Measurements from ENCODE around the gene CNOT4. TPM values are rescaled to one million over a fixed set of nuclear protein-coding genes. Genes with fewer than 3 reads are reported as not detected.

CNOT4 gene
- 8.1 TPM in 2 replicates for total RNA-seq (2012; rRNA removed)

DNA sequence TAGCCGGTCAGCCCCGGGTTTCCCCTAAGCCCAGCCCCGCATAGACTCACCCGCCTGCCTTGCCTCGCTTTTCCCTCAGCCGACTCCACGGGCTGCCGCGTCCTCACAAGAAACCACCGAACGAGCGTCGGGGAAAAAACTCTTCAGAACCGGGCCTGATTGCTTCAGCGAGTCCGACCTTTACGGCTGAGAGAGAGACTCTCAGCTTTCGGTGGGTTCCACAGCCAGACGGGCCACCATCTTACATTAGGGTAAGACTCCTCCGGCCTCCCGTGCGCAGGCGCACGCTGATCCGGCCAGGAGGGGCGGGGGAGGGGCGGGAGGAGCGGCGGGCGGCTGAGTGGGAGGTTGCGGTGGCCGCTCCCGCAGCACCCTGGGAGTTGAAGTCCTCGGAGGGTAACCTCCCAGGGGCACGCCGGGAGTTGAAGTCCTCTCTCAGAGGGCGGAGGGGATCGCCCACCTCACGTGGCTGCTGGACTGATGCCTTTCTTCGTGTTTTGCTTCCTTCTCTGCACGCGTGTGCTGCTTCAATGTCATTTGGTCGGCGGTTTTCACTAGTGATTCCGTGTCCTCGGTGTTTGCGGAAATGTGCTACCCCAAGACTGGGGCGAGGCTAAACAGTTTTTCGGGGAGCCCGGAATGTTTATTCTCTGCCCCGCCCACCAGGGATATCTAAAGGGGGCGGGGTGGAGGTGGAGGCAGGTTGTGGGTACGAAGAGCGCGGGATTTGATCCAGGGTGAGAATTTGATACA is at the start of gene CNOT4:
CNOT4 (minus strand) TSS at position 264 of the 753 bp plus-strand sequence. CDS start 71,771 bp downstream, outside the sequence.
- H3K9me3 ChIP-seq (replicated peaks; ENCODE audit: low read length), result no peaks in the 10 kb centered on the region

GRCh38 chr7:135558881-135559280 is 49.0 kb upstream of the CNOT4 start:
- Histone ChIP-seq H3K4me2 (ENCODE audit: low read length) (peak overlapping the region; percentile 90), H3K36me3 (ENCODE audit: insufficient read depth, low read length) (no peaks in the 10 kb centered on the region), H3K9ac (ENCODE audit: low read depth, low read length) (peak overlapping the region; percentile 90), H3K27me3 (ENCODE audit: control insufficient read depth, insufficient read depth, low read length) (no peaks in the 10 kb centered on the region), H3K4me3 (ENCODE audit: low read length) (peak overlapping the region; percentile 83), H3K9me3 (replicated peaks; ENCODE audit: low read length) (no peaks in the 10 kb centered on the region), H3K4me1 (ENCODE audit: control insufficient read depth, insufficient read depth, low read length) (peaks cover 4% of the 10 kb centered on the region)

More for the DNA sequence above, at the start of gene CNOT4:
- Histone ChIP-seq H3K36me3 (ENCODE audit: insufficient read depth, low read length) (no peaks in the 10 kb centered on the region), H3K9ac (ENCODE audit: low read depth, low read length) (peak within 1 kb of the TSS; percentile 99), H3K4me1 (ENCODE audit: control insufficient read depth, insufficient read depth, low read length) (peaks cover 23% of the 10 kb centered on the region), H3K4me3 (ENCODE audit: low read length) (peak within 1 kb of the TSS; percentile 99), H3K27me3 (ENCODE audit: control insufficient read depth, insufficient read depth, low read length) (no peaks in the 10 kb centered on the region), H3K4me2 (ENCODE audit: low read length) (peak within 1 kb of the TSS; percentile 98)

- Histone ChIP-seq H3K4me1 (ENCODE audit: control insufficient read depth, insufficient read depth, low read length) (peaks cover 4% of the 10 kb centered on the region), H3K36me3 (ENCODE audit: insufficient read depth, low read length) (no peaks in the 10 kb centered on the region), H3K9me3 (replicated peaks; ENCODE audit: low read length) (no peaks in the 10 kb centered on the region), H3K4me2 (ENCODE audit: low read length) (peak overlapping the region; percentile 90), H3K27me3 (ENCODE audit: control insufficient read depth, insufficient read depth, low read length) (no peaks in the 10 kb centered on the region), H3K9ac (ENCODE audit: low read depth, low read length) (peak overlapping the region; percentile 90), H3K4me3 (ENCODE audit: low read length) (peak overlapping the region; percentile 83)
These were observed 48.5 kb upstream of the CNOT4 start for GRCh38 chr7:135558337-135558767.

GRCh38 chr7:135557455-135558336 is 47.8 kb upstream of the CNOT4 start, which contains the start of gene NUP205:
NUP205 (plus strand) TSS chr7:135557917; CDS start chr7:135557945, 28 bp downstream.
- H3K9ac ChIP-seq (ENCODE audit: low read depth, low read length), result peak within 1 kb of the TSS; percentile 90
- no peaks in the 10 kb centered on the region for H3K27me3 ChIP-seq (ENCODE audit: control insufficient read depth, insufficient read depth, low read length)
- peak within 1 kb of the TSS; percentile 90 for H3K4me2 ChIP-seq (ENCODE audit: low read length)
- no peaks in the 10 kb centered on the region for H3K36me3 ChIP-seq (ENCODE audit: insufficient read depth, low read length)
- H3K4me3 ChIP-seq (ENCODE audit: low read length), result peak within 1 kb of the TSS; percentile 83
- H3K9me3 ChIP-seq (replicated peaks; ENCODE audit: low read length), result no peaks in the 10 kb centered on the region
- peaks cover 4% of the 10 kb centered on the region for H3K4me1 ChIP-seq (ENCODE audit: control insufficient read depth, insufficient read depth, low read length)

- H3K27me3 ChIP-seq (ENCODE audit: control insufficient read depth, insufficient read depth, low read length), result peaks cover 11% of the 10 kb centered on the region
- no peaks in the 10 kb centered on the region for H3K36me3 ChIP-seq (ENCODE audit: insufficient read depth, low read length)
These were observed 43.4 kb upstream of the CNOT4 start for GRCh38 chr7:135553346-135553745.

GRCh38 chr7:135552148-135552547 is 42.2 kb upstream of the CNOT4 start:
- no peaks in the 10 kb centered on the region for H3K9me3 ChIP-seq (replicated peaks; ENCODE audit: low read length)
- no peaks in the 10 kb centered on the region for H3K4me1 ChIP-seq (ENCODE audit: control insufficient read depth, insufficient read depth, low read length)
- no peak overlapping the region for H3K4me2 ChIP-seq (ENCODE audit: low read length)
- H3K36me3 ChIP-seq (ENCODE audit: insufficient read depth, low read length), result no peaks in the 10 kb centered on the region
- no peak overlapping the region for H3K4me3 ChIP-seq (ENCODE audit: low read length)
- H3K9ac ChIP-seq (ENCODE audit: low read depth, low read length), result no peak overlapping the region
- H3K27me3 ChIP-seq (ENCODE audit: control insufficient read depth, insufficient read depth, low read length), result peaks cover 11% of the 10 kb centered on the region

More at GRCh38 chr7:135553346-135553745, 43.4 kb upstream of the CNOT4 start:
- Histone ChIP-seq H3K9ac (ENCODE audit: low read depth, low read length) (no peak overlapping the region), H3K4me3 (ENCODE audit: low read length) (no peak overlapping the region), H3K9me3 (replicated peaks; ENCODE audit: low read length) (no peaks in the 10 kb centered on the region), H3K4me2 (ENCODE audit: low read length) (no peak overlapping the region), H3K4me1 (ENCODE audit: control insufficient read depth, insufficient read depth, low read length) (no peaks in the 10 kb centered on the region)

DNA sequence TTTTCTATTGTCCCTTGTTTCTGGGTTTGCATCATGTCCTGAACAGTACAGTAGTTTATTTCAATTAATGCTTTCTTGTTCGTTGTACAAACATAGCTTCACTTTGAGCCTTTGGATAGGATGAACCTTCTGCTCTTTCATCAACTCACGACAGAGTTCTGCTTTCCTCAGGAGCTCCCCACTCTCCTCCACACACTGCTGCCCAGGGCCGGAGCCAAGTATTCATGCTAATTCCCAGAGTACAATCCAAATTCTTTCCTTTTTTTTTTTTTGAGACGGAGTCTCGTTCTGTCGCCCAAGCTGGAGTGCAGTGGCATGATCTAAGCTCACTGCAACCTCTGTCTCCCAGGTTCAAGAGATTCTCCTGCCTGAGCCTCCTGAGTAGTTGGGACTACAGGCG is 40.3 kb upstream of the CNOT4 start:
- peaks cover 11% of the 10 kb centered on the region for H3K27me3 ChIP-seq (ENCODE audit: control insufficient read depth, insufficient read depth, low read length)

DNA sequence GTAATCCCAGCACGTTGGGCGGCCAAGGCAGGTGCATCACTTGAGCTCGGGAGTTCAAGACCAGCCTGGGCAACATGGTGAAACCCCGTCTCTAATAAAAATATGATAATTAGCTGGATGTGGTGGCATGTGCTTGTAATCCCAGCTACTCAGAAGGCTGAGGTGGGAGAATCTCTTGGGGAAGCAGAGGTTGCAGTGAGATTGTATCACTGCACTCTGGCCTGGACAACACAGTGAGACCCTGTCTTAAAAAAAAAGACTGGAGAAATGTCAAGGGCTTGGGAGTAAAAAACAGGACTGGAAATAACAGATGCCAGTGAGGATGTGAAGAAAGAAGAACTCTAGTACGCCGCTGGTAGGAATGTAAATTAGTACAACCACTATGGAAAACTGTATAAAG is 31.1 kb upstream of the CNOT4 start:
- Histone ChIP-seq H3K4me2 (ENCODE audit: low read length) (no peak overlapping the region), H3K9me3 (replicated peaks; ENCODE audit: low read length) (no peaks in the 10 kb centered on the region), H3K9ac (ENCODE audit: low read depth, low read length) (no peak overlapping the region), H3K4me3 (ENCODE audit: low read length) (no peak overlapping the region), H3K36me3 (ENCODE audit: insufficient read depth, low read length) (no peaks in the 10 kb centered on the region), H3K27me3 (ENCODE audit: control insufficient read depth, insufficient read depth, low read length) (peaks cover 20% of the 10 kb centered on the region), H3K4me1 (ENCODE audit: control insufficient read depth, insufficient read depth, low read length) (no peaks in the 10 kb centered on the region)

More for the DNA sequence above, 40.3 kb upstream of the CNOT4 start:
- no peak overlapping the region for H3K9ac ChIP-seq (ENCODE audit: low read depth, low read length)
- no peak overlapping the region for H3K4me3 ChIP-seq (ENCODE audit: low read length)
- no peaks in the 10 kb centered on the region for H3K9me3 ChIP-seq (replicated peaks; ENCODE audit: low read length)
- no peaks in the 10 kb centered on the region for H3K4me1 ChIP-seq (ENCODE audit: control insufficient read depth, insufficient read depth, low read length)
- H3K36me3 ChIP-seq (ENCODE audit: insufficient read depth, low read length), result no peaks in the 10 kb centered on the region
- H3K4me2 ChIP-seq (ENCODE audit: low read length), result no peak overlapping the region

- Histone ChIP-seq H3K9ac (ENCODE audit: low read depth, low read length) (no peak overlapping the region), H3K4me2 (ENCODE audit: low read length) (no peak overlapping the region), H3K4me3 (ENCODE audit: low read length) (no peak overlapping the region), H3K36me3 (ENCODE audit: insufficient read depth, low read length) (no peaks in the 10 kb centered on the region), H3K27me3 (ENCODE audit: control insufficient read depth, insufficient read depth, low read length) (peaks cover 20% of the 10 kb centered on the region), H3K4me1 (ENCODE audit: control insufficient read depth, insufficient read depth, low read length) (no peaks in the 10 kb centered on the region), H3K9me3 (replicated peaks; ENCODE audit: low read length) (no peaks in the 10 kb centered on the region)
These were observed 29.7 kb upstream of the CNOT4 start for GRCh38 chr7:135539629-135540028.

DNA sequence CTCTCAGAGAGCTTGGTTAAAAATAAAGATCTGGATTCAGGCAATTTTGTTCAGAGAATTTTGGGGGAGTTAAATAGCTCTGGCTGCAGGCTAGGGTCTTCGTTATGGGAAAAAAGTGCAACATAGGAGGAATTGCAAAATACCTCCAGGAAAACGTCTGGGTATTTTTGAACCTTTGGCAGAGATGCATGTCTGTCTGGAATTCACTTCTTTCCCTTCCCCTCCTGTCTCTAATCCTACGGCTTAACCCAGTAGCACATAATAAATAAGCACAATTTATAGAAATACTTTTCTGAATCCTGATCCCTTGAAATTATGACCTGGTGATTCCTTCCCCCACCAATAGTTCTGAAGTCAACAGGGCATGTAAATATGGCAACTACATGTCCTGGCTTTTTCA is 28.5 kb upstream of the CNOT4 start:
- no peaks in the 10 kb centered on the region for H3K4me1 ChIP-seq (ENCODE audit: control insufficient read depth, insufficient read depth, low read length)
- H3K4me2 ChIP-seq (ENCODE audit: low read length), result no peak overlapping the region
- H3K4me3 ChIP-seq (ENCODE audit: low read length), result no peak overlapping the region
- no peak overlapping the region for H3K9ac ChIP-seq (ENCODE audit: low read depth, low read length)
- H3K9me3 ChIP-seq (replicated peaks; ENCODE audit: low read length), result no peaks in the 10 kb centered on the region
- no peaks in the 10 kb centered on the region for H3K36me3 ChIP-seq (ENCODE audit: insufficient read depth, low read length)
- H3K27me3 ChIP-seq (ENCODE audit: control insufficient read depth, insufficient read depth, low read length), result peaks cover 20% of the 10 kb centered on the region

DNA sequence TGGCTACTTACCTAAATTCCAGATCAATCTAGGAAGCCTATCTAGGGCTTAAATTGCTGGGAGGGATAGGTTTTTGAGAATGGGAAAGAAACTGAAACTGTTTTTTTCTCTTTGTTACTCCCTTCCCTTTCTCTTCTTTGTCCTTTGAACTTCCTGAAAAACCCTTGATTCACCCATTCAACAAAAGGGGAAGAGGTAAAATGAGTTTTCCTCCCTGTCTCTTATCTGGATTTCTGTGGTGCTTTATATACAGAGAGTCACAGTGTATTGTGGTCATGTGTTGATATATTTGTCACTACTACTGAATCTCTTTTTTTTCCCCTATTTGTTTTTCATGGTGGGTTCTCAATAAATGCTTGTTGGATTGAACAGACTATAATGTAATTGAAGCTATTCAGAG is 28.0 kb upstream of the CNOT4 start:
- H3K27me3 ChIP-seq (ENCODE audit: control insufficient read depth, insufficient read depth, low read length), result peaks cover 20% of the 10 kb centered on the region
- no peak overlapping the region for H3K9ac ChIP-seq (ENCODE audit: low read depth, low read length)
- H3K4me2 ChIP-seq (ENCODE audit: low read length), result no peak overlapping the region
- H3K36me3 ChIP-seq (ENCODE audit: insufficient read depth, low read length), result no peaks in the 10 kb centered on the region
- H3K4me3 ChIP-seq (ENCODE audit: low read length), result no peak overlapping the region
- H3K9me3 ChIP-seq (replicated peaks; ENCODE audit: low read length), result no peaks in the 10 kb centered on the region
- no peaks in the 10 kb centered on the region for H3K4me1 ChIP-seq (ENCODE audit: control insufficient read depth, insufficient read depth, low read length)

Data from skeletal muscle satellite cell (primary cell).